Left lung (tissue), 10 donors: ENCODE data around the gene CDK11B. TPM values are rescaled to one million over a fixed set of nuclear protein-coding genes. Genes with fewer than 3 reads are reported as not detected.
"Not testable (repeated sequence)": the region's sequence is repeated elsewhere in the genome, so short reads cannot be mapped to it uniquely, and the experiment has no call there.

Experiments
- ATAC-seq: fragments of 200-7000 bp; cut with Tn5 transposase; one replicate; pipeline ENCODE4 v1.9.1; 2020; ENCODE audit warnings: moderate library complexity
- DNase-seq, 4 donors: peaks; one replicate each; pipeline ENCODE4 v3.0.0-alpha.2; 2013 to 2020
- H3K27ac ChIP-seq, 2 donors: fragments of 200-600 bp; sonication (generic) in 1 of 2; one replicate each; pipeline versions ENCODE4 v1.5.0 to v1.8.0; 2020 to 2021
- H3K27me3 ChIP-seq, 2 donors: fragments of 200-600 bp; sonication (generic) in 1 of 2; one replicate each; pipeline versions ENCODE4 v1.5.0 to v1.8.0; 2020 to 2021
- H3K36me3 ChIP-seq, 2 donors: fragments of 200-600 bp; sonication (generic) in 1 of 2; one replicate each; pipeline versions ENCODE4 v1.5.0 to v1.8.0; 2020 to 2021
- H3K4me1 ChIP-seq, 2 donors: fragments of 200-600 bp; one replicate each; pipeline ENCODE4 v1.8.0; 2021
- H3K4me3 ChIP-seq, 2 donors: fragments of 200-600 bp; sonication (generic) in 1 of 2; one replicate each; pipeline versions ENCODE4 v1.5.0 to v1.8.0; 2020 to 2021; ENCODE audit warnings: mild to moderate bottlenecking in 1 of 2
- H3K9me3 ChIP-seq, 2 donors: fragments of 200-600 bp; sonication (generic) in 1 of 2; one replicate each; pipeline versions ENCODE4 v1.5.0 to v1.8.0; 2020 to 2021
- intact Hi-C, 2 donors: fragments of 100-400 bp; cut with DNase I; formaldehyde crosslinking; loops; one replicate each; pipeline versions ENCODE4 v1.11.2 to v1.14.2; 2022
- polyA plus RNA-seq, 6 donors: library from polyadenylated mRNA; unstranded; fragments of 120-200 nt; gene quantifications; one replicate each; pipeline ENCODE4 v1.2.1, GENCODE V29; 2013; ENCODE audit not compliant: insufficient read length in 6 of 6
- total RNA-seq, 2 donors: library from RNA; stranded (reverse); fragmentation: NEBNext Ultra II Directional; extraction: Animal tissue kit (Norgen Biotek cat#: 25700); gene quantifications; one replicate each; pipeline ENCODE4 v1.2.1, GENCODE V29; 2021
- TF ChIP-seq, protein P1 (sequence below), 2 donors: fragments of 200-600 bp; sonication (generic) in 1 of 2; IDR thresholded peaks; one replicate each; pipeline versions ENCODE4 v1.5.0 to v1.8.0; 2021; ENCODE audit warnings: antibody characterized with exemption in 2 of 2
- donor health status: DM: no; HTN: yes; CAD: no.
- donor health status: DM: no; HTN: no; CAD: no.

CDK11B gene
- total and polyA plus RNA-seq, 8 donors, result 16.3 to 46.8 (median 40.2) TPM

- intact Hi-C loops, H3K27ac ChIP-seq, H3K4me1 ChIP-seq, H3K27me3 ChIP-seq, H3K4me3 ChIP-seq, ATAC-seq, H3K9me3 ChIP-seq: not testable (repeated sequence)
- H3K36me3 ChIP-seq, result peaks cover 0 to 50% of the 10 kb centered on the region in 2 donors
- DNase-seq, result peak in 1 of 4 donors; percentile 33
These were observed 19.4 kb downstream of the CDK11B start for GRCh38 chr1:1639368-1639767.

DNA sequence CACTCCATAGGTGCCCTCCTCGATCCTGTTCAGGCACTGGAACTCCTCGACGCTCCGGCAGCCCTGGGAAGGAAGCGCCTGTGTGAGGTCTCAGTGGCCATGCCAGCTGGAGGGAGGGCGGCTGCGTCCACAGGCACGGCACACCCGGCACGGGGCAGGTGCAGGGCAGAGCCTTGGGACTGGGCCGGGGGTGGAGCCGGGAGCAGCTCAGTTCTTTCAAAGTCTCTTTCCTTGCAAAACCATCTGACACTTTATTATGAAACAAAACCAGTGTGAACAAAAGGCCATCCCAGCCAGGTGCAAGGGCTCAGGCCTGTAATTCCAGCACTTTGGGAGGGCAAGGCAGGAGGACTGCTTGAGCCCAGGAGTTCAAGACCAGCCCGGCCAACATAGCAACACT, 20.3 kb downstream of the CDK11B start:
- intact Hi-C loops, H3K4me3 ChIP-seq, H3K4me1 ChIP-seq, H3K27ac ChIP-seq, H3K27me3 ChIP-seq, H3K9me3 ChIP-seq, ATAC-seq: not testable (repeated sequence)
- H3K36me3 ChIP-seq, result peaks cover 0 to 50% of the 10 kb centered on the region in 2 donors
- peak in 1 of 4 donors; percentile 73 for DNase-seq

- intact Hi-C loops, H3K4me1 ChIP-seq, ATAC-seq, H3K9me3 ChIP-seq, H3K4me3 ChIP-seq, H3K27ac ChIP-seq, H3K27me3 ChIP-seq: not testable (repeated sequence)
- peaks cover 0 to 50% of the 10 kb centered on the region in 2 donors for H3K36me3 ChIP-seq
- DNase-seq, result peak in 2 of 4 donors; percentile 6 to 45
These were observed 21.3 kb downstream of the CDK11B start for GRCh38 chr1:1637479-1637875.

DNA sequence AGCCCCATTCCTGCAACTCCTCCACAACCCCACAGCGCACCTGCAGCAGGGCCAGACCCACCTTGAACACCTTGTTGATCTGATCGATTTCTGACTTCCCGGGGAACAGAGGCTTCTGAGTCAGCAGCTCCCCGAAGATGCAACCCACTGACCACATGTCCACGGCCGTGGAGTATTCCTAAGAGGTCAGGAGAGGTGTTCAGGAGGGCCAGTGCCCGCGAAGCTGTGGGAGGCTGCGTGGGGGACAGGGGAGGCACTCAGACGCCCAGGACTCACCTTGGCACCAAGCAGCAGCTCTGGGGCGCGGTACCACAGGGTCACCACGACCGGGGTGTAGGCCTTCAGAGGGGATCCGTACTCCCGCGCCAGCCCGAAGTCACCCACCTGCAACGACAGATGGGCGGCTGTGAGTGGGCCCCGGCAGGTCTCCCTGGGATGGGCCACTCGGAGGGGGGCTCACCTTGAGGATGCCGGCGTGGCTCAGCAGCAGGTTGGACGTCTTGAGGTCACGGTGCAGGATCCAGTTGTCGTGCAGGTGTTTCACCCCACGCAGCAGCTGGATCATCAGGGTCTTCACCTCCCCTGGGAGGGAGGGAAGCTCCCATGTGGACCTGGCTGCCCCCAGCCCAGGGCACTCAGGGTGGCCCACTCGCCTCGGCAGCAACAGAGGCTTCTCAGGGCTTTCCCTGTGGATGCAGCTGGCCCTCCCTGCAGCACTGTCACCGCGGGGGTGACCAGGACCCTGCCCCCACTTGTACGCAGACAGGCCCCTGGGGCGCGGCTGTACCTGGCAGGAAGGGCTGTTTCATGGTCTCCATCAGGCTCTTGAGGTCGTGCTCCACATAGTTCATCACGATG, 22.0 kb downstream of the CDK11B start:
- H3K4me3 ChIP-seq, H3K27me3 ChIP-seq, H3K9me3 ChIP-seq, H3K4me1 ChIP-seq, ATAC-seq, intact Hi-C loops, H3K27ac ChIP-seq: not testable (repeated sequence)
- H3K36me3 ChIP-seq, result peaks cover 0 to 50% of the 10 kb centered on the region in 2 donors
- DNase-seq, result peak in 2 of 4 donors; percentile 25 to 77

GRCh38 chr1:1634613-1635012, 24.2 kb downstream of the CDK11B start:
- H3K36me3 ChIP-seq, result peaks cover 0 to 34% of the 10 kb centered on the region in 2 donors
- not testable (repeated sequence) for ATAC-seq

DNA sequence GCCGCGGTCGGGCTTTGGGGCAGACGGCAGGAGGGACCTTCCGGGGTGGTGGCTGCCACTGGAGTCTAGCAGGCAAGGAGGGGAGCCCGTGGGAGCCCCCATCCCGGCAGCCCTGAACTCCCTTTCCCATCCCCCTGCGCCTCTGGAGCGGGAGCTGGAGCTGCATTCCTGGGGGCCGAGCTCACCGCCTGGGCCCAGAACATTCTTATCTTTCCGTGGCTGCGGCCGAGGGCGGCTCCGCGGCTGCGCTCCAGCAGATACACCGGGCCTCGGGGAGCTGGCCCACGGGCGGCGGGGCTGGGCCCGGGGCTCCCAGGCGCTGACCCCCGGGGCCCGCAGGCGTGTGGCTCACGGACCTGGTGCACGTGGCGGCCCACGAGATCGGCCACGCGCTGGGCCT, 25.4 kb downstream of the CDK11B start:
- H3K9me3 ChIP-seq, H3K27ac ChIP-seq, DNase-seq, H3K4me3 ChIP-seq, intact Hi-C loops: not testable (repeated sequence)
- Histone ChIP-seq H3K27me3 (peaks cover 9 to 39% of the 10 kb centered on the region in 2 donors), H3K4me1 (peaks cover 3 to 24% of the 10 kb centered on the region in 2 donors), H3K36me3 (peaks cover 0 to 32% of the 10 kb centered on the region in 2 donors)
- ATAC-seq, result peak; percentile 6

More at GRCh38 chr1:1634613-1635012, 24.2 kb downstream of the CDK11B start:
- intact Hi-C loops, H3K27ac ChIP-seq, H3K4me3 ChIP-seq, H3K9me3 ChIP-seq: not testable (repeated sequence)
- H3K4me1 ChIP-seq, result peaks cover 3 to 18% of the 10 kb centered on the region in 2 donors
- DNase-seq, result peak in 2 of 4 donors; percentile 15 to 73
- H3K27me3 ChIP-seq, result peaks cover 9 to 27% of the 10 kb centered on the region in 2 donors

DNA sequence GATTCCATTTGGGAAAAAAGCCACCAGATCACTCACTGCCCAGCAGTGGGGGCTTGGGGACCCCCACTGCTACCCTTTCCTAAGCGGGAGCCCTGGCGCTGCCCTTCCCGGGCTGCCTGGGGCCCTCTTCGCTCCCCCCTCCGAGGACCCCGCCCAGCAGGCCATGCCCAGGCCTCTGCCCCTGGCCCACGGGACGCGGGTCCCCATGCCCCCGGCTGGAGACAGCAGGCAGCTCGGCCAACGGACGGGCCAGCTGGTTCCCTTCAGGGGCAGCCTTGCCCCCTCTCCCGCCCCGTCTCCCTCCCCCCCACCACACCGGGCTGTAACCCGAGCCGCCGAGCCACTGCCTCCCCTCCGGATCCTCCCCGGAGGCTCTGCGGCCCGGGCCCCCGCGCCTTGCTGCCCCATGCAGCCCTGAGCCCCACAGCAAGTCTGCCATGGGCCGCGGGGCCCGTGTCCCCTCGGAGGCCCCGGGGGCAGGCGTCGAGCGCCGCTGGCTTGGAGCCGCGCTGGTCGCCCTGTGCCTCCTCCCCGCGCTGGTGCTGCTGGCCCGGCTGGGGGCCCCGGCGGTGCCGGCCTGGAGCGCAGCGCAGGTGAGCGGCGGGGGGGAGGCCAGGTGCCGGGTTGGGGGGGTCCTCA, 26.9 kb downstream of the CDK11B start, which contains the start of gene MMP23B:
Gene MMP23B (plus strand): TSS at position 392 of the 639 bp plus-strand sequence. CDS start 46 bp downstream, at position 438.
- H3K27ac ChIP-seq, result peak within 1 kb of the TSS; percentile 61 to 86
- TF ChIP-seq, protein P1, sequence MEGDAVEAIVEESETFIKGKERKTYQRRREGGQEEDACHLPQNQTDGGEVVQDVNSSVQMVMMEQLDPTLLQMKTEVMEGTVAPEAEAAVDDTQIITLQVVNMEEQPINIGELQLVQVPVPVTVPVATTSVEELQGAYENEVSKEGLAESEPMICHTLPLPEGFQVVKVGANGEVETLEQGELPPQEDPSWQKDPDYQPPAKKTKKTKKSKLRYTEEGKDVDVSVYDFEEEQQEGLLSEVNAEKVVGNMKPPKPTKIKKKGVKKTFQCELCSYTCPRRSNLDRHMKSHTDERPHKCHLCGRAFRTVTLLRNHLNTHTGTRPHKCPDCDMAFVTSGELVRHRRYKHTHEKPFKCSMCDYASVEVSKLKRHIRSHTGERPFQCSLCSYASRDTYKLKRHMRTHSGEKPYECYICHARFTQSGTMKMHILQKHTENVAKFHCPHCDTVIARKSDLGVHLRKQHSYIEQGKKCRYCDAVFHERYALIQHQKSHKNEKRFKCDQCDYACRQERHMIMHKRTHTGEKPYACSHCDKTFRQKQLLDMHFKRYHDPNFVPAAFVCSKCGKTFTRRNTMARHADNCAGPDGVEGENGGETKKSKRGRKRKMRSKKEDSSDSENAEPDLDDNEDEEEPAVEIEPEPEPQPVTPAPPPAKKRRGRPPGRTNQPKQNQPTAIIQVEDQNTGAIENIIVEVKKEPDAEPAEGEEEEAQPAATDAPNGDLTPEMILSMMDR (IDR thresholded peaks at IDR 0.05), result no peak
- H3K4me1 ChIP-seq, result peaks cover 3 to 24% of the 10 kb centered on the region in 2 donors
- intact Hi-C loops, result no loop called here
- H3K4me3 ChIP-seq, result peak within 1 kb of the TSS; percentile 24 to 25
- H3K36me3 ChIP-seq, result peaks cover 0 to 27% of the 10 kb centered on the region in 2 donors
- ATAC-seq, result peak; percentile 14
- no peaks in the 10 kb centered on the region for H3K9me3 ChIP-seq
- DNase-seq, result peak in 3 of 4 donors; percentile 78 to 90 (median 79)
- peaks cover 9 to 40% of the 10 kb centered on the region in 2 donors for H3K27me3 ChIP-seq
